Activated CD8-positive, alpha-beta memory T cell treated with anti-CD3 and anti-CD28 coated beads, Interleukin-2, amount 50 U/mL, for 48 hours (primary cell): ENCODE results near the gene CDK9.
"Not testable (repeated sequence)": the region's sequence is repeated elsewhere in the genome, so short reads cannot be mapped to it uniquely, and the experiment has no call there.

Experiments
- DNase-seq: peaks from one replicate; pipeline ENCODE4 v3.0.0-alpha.2; 2020

CDK9 gene

DNA sequence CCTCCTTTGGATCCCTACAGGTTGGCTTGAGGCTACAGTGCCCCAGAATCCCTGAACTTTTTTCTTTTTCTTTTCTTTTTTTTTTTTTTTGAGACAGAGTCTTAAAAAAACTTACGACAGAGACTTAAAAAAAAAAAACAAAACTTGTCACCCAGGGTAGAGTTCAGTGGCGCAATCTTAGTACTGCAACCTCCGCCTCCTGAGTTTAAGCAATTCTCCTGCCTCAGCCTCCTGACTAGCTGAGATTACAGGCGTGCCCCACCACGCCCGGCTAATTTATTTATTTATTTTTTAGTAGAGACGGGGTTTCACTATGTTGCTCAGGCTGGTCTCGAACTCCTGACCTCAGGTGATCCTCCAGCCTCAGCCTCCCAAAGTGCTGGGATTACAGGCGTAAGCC is 4.9 kb upstream of the CDK9 start:
- DNase-seq: not testable (repeated sequence)

GRCh38 chr9:127781806-127782205 is 4.0 kb upstream of the CDK9 start:
- no peak for DNase-seq

- DNase-seq: peak; percentile 84
Observed at GRCh38 chr9:127783111-127784008, 2.5 kb upstream of the CDK9 start.

DNA sequence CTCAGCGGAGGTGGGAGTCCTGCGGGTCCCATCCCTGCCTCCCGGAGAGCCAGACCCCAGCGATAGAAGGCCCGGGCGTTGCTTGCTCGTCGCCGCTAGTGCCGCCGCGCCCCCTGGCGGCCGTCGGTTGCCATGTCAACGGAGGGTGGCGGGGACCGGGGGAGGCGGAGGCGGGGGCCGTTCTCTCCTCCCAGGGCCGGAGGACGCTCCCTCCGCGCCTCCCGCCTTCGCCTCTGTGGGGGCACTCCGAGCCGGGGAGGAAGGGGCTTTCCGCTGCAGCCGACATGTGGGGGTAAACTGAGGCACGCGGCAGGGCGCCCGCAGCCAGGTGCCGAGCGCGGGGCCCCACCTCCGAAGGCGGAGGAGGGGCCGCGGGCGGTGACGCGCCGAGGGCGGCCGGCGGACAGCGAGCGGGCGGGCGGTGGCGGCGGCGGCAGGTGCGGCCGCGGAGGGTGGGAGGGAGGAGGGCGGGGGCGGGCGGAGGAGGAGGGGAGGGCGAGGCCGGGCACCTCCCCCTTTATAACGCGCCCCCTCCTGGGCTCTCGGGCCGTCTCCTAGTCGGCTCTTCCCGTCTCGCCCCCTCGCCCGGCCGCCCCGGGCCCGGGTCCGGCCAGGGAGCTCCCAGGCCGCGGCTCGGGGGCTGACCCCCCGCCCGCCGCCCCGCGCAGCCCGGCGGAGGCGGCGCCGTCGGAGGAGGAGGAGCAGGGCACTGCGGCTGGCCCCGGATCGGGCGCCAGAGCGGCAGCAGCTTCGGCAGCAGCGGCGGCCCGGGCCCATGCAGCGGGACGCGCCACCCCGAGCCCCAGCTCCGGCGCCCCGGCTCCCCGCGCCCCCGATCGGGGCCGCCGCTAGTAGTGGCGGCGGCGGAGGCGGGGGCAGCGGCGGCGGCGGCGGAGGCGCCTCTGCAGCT is 556 bp upstream of the CDK9 start:
- DNase-seq: peak; percentile 96

- DNase-seq: no peak
Observed at GRCh38 chr9:127786773-127787104, 905 bp downstream of the CDK9 start.

- peak; percentile 82 for DNase-seq
Observed at GRCh38 chr9:127788337-127789011, 2.6 kb downstream of the CDK9 start.

- no peak for DNase-seq
Observed at GRCh38 chr9:127789179-127789578, 3.3 kb downstream of the CDK9 start.

DNA sequence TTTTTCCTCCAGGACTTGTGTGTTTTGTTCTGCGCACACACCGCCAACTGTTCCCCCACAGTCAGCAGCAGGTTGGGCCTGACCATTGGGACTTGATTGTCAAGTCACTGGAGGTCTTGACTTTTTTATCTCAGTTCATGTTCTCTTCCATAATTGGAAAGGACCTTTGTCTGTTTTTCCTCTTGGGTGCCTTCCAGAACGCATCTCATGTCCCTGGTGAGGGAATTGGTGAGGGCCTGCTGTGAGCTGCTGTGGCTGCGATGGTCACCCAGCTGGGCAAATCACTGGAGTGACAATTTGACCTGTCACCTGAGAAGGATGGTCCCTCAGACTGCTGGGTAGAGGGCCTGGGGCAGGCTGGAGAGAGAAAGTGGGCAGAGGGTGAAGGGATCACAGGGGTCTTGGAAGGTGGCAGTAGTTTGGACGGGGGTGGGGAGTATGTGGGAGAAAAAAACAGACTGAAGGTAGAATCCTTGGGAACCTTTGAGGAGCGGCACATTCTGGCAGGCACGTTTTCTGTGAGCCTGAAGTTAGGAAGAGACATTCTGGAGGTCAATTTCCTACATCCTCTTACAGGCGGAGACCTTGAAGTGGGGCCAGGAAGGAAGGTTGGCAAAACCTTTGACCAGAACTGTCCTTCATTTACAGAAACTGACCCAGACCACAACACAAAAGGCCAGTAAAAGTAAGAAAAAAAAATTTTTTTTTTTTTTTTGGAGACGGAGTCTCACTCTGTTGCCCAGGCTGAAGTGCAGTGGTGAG is 4.4 kb downstream of the CDK9 start:
- no peak for DNase-seq

DNA sequence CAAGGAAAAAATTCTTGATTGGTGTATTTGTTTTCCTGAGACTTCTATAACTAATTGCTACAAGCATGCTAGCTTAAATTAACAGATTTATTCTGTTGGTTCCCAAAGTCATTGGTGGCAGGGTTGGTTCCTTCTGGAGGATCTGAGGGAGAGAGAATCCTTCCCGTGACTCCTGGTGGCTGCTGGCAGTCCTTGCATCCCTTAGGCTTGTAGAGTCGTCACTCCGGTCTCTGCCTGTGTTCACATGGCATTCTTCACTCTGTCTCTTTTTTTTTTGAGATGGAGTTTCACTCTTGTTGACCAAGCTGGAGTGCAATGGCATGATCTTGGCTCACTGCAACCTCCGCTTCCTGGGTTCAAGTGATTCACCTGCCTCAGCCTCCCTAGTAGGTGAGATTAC is 5.3 kb downstream of the CDK9 start:
- DNase-seq: no peak

DNA sequence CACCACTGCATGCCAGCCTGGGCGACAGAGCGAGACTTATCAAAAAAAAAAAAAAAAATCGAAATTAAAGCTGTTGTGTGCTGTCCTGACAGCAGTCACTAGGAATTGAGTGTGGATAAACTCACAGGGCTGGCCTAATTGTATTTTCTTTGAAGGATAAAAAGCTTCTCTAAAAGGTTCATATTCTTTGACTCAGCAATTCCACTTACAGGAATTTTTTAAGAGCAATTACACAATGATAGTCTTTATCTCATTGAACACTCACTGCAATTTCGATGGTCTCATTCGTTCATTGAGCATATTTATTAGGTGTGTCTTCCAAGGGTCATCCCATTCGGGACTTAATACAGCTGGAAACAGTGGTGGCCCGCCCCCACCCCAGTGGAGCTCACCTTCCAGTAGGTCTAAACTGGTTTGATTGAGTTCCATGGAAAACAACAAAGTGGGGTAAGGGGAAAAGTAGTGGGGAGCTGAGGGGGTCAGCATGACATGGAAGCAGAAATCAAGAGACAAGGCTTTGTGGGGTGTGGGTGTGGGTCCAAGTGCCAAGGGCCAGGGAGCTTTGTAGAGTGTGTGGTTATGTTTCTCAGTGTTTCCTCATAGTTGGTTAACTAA is 6.7 kb downstream of the CDK9 start:
- DNase-seq: no peak

GRCh38 chr9:127793093-127793708 is 7.4 kb downstream of the CDK9 start:
- no peak for DNase-seq

- DNase-seq: no peak
Observed at GRCh38 chr9:127794001-127794791, 8.4 kb downstream of the CDK9 start.

DNA sequence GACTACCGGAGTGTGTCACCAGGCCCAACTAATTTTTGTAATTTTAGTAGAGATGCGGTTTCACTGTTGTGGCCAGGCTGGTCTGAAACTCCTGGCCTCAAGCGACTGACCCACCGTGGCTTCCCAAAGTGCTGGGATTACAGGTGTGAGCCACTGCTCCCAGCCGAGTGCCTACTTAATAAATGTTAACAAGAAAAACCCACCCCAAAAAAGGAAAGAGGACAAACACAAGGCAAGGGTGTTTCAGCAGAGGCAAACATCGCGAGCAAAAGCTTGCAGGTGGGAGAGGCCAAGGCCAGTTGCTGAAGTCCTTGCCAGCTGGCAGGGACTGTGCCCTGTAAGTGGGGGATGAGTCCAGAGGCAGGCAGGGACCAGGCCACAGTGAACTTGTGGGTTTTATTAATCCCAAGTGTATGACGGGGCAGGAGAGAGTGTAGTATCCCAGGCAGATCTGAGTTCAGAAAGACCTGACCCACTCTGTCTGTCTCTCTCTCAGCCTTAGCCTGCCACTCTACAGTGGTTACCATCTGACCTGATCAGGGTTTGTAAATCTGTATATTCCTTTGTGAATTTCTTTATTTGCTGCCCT is 10.5 kb downstream of the CDK9 start:
- DNase-seq: peak; percentile 60

- no peak for DNase-seq
Observed at GRCh38 chr9:127796852-127797370, 11.1 kb downstream of the CDK9 start.

DNA sequence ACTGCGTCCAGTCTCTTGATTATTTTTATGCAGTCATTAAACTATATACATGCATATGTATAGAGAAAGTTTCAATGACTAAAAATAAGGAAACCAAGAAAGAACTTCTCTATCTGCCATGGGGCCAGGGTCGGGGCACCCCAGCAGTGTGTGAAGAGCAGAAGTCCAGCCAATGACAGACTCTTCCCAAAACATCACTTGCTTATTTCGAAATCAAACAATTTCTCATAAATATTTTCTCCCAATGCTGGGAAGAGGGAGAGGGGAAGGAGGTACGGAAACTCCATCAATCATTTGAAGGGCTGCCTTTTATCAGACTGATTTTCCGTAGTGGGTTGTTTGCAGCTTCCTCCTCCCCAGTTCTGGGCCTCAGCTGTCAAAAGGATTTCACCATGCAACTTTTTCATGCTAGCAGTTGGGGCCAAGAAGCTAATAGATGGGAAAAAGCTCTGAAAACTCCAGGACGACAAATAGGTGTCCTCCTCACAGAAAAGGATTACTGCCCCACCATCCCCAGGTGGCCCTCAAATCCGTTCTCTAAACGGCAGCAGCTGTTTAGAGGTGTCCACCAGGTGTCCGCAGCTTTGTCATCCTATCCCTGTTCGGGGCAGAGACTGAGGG is 16.2 kb downstream of the CDK9 start:
- DNase-seq: no peak

DNA sequence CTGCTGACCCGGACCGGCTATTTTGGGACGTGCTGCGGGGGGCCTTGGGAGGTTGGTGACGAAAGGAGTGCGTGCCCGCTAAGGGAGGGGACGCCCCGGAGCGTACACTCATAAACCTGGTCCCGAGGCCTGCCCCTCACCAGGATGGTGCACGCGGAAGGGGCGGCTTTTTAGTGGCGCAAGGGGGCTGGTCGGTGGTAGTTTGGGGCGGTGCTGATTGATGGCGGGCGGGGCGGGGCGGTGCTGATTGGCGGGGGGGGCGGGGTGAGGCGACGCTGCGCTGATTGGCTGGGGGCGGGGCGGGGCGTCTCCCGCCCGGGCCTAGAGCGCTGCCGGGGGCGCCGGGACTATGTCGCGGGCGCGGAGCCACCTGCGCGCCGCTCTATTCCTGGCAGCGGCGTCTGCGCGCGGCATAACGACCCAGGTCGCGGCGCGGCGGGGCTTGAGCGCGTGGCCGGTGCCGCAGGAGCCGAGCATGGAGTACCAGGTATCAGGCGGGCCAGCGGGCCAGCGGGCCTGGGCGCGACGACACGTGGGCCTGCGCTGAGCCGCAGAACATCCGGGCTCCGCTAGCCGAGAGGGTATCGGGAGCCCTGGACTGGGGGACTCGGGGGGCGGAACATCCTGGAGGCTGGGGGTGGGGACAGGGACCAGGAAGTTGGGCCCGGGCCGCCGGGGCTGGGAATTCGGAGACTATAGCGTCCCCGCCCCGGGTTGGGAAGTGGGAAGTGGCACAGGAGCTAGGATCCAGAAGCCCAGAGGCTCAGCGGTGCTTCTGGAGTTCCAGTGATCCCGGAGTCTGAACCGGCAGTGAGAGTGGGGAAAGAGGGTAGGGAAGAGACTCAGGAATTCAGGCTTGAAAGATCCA is 17.0 kb downstream of the CDK9 start, which contains the start of gene FPGS:
Gene FPGS, plus strand, starts transcription at position 307 of the 868 bp plus-strand sequence. Its CDS starts 43 bp downstream, at position 350.
- peak; percentile 89 for DNase-seq

GRCh38 chr9:127803507-127804352 is 17.9 kb downstream of the CDK9 start:
- no peak for DNase-seq
